Trophoblast cell (in vitro differentiated cells and primary cell): ENCODE measurements around the gene GJA1.
"Not testable (repeated sequence)": the region's sequence is repeated elsewhere in the genome, so short reads cannot be mapped to it uniquely, and the experiment has no call there.

Experiments used
- DNase-seq, 2 donors: peaks; one replicate each; pipeline ENCODE4 v3.0.0-alpha.2; 2016
- H2AFZ ChIP-seq: 2 replicates; pipeline ENCODE4 v1.6.1; 2013; ENCODE audit warnings: low read length, moderate library complexity, mild to moderate bottlenecking; ENCODE audit not compliant: insufficient read depth, poor library complexity
- H2AK5ac ChIP-seq: 2 replicates; pipeline ENCODE4 v1.6.1; 2013; ENCODE audit warnings: mild to moderate bottlenecking, low read length
- H2BK120ac ChIP-seq: 2 replicates; pipeline ENCODE4 v1.6.1; 2013; ENCODE audit warnings: low read length, mild to moderate bottlenecking, moderate library complexity; ENCODE audit not compliant: insufficient read depth, poor library complexity
- H2BK12ac ChIP-seq: 2 replicates; pipeline ENCODE4 v1.6.1; 2013; ENCODE audit warnings: mild to moderate bottlenecking, low read length, moderate library complexity
- H2BK5ac ChIP-seq: 2 replicates; pipeline ENCODE4 v1.6.1; 2013; ENCODE audit warnings: low read length, low read depth, moderate library complexity, mild to moderate bottlenecking; ENCODE audit not compliant: poor library complexity
- H3K14ac ChIP-seq: 2 replicates; pipeline ENCODE4 v1.6.1; 2013; ENCODE audit warnings: mild to moderate bottlenecking, low read length
- H3K18ac ChIP-seq: 2 replicates; pipeline ENCODE4 v1.6.1; 2013; ENCODE audit warnings: mild to moderate bottlenecking, low read length
- H3K23ac ChIP-seq: 2 replicates; pipeline ENCODE4 v1.6.1; 2013; ENCODE audit warnings: low read length
- H3K27ac ChIP-seq: 2 replicates; pipeline ENCODE4 v1.5.1; 2013; ENCODE audit warnings: low read depth, mild to moderate bottlenecking, inconsistent platforms, low read length, moderate library complexity
- H3K27me3 ChIP-seq: 2 replicates; pipeline ENCODE4 v1.6.1; 2013; ENCODE audit warnings: inconsistent platforms, mild to moderate bottlenecking, low read length, moderate library complexity; ENCODE audit not compliant: insufficient read depth
- H3K36me3 ChIP-seq, 2 experiments: 1 replicate in 1 of 2; 2 replicates in 1 of 2; pipeline ENCODE4 v1.6.1; 2013; ENCODE audit warnings: low read length in 2 of 2, mild to moderate bottlenecking in 2 of 2, moderate library complexity in 1 of 2; ENCODE audit not compliant: insufficient read depth in 2 of 2, control insufficient read depth in 1 of 2
- H3K4ac ChIP-seq: 2 replicates; pipeline ENCODE4 v1.6.1; 2013; ENCODE audit warnings: low read depth, mild to moderate bottlenecking, low read length, moderate library complexity
- H3K4me1 ChIP-seq, 2 experiments: 1 replicate in 1 of 2; 2 replicates in 1 of 2; pipeline ENCODE4 v1.6.1; 2013; ENCODE audit warnings: low read length in 2 of 2, mild to moderate bottlenecking in 2 of 2, moderate library complexity in 1 of 2; ENCODE audit not compliant: insufficient read depth in 2 of 2, control insufficient read depth in 1 of 2
- H3K4me2 ChIP-seq: 2 replicates; pipeline ENCODE4 v1.6.1; 2013; ENCODE audit warnings: inconsistent platforms, mild to moderate bottlenecking, low read length, moderate library complexity
- H3K4me3 ChIP-seq: 2 replicates; pipeline ENCODE4 v1.5.1; 2013; ENCODE audit warnings: mild to moderate bottlenecking, low read depth, low read length, inconsistent platforms
- H3K79me1 ChIP-seq: one replicate; pipeline ENCODE4 v1.6.1; 2013; ENCODE audit warnings: low read length
- H3K79me2 ChIP-seq: 2 replicates; pipeline ENCODE4 v1.6.1; 2013; ENCODE audit warnings: low read length, mild to moderate bottlenecking; ENCODE audit not compliant: control insufficient read depth, insufficient read depth, poor library complexity
- H3K9ac ChIP-seq: 2 replicates; pipeline ENCODE4 v1.6.1; 2013; ENCODE audit warnings: mild to moderate bottlenecking, low read length
- H3K9me3 ChIP-seq: 2 replicates; pipeline ENCODE4 v1.6.1; 2013; ENCODE audit warnings: low read depth, mild to moderate bottlenecking, control low read depth, inconsistent platforms, low read length; ENCODE audit not compliant: insufficient read depth
- H4K12ac ChIP-seq: 2 replicates; pipeline ENCODE4 v1.6.1; 2013; ENCODE audit warnings: low read depth, mild to moderate bottlenecking, low read length, moderate library complexity
- H4K8ac ChIP-seq: 2 replicates; pipeline ENCODE4 v1.6.1; 2013; ENCODE audit warnings: low read depth, mild to moderate bottlenecking, low read length, moderate library complexity
- H4K91ac ChIP-seq: one replicate; pipeline ENCODE4 v1.6.1; 2013; ENCODE audit warnings: low read depth, mild to moderate bottlenecking, low read length, moderate library complexity
- WGBS: extraction: QIAGEN DNeasy Blood & Tissue Kit; methylation state at CpG from one replicate; pipeline ENCODE4 v1.1.7; 2013; ENCODE audit warnings: missing lambda C conversion rate; ENCODE audit not compliant: insufficient read length, insufficient coverage; ENCODE audit errors: extremely low coverage; 5-methylcytosine and 5-hydroxymethylcytosine counted together

The GJA1 gene

DNA sequence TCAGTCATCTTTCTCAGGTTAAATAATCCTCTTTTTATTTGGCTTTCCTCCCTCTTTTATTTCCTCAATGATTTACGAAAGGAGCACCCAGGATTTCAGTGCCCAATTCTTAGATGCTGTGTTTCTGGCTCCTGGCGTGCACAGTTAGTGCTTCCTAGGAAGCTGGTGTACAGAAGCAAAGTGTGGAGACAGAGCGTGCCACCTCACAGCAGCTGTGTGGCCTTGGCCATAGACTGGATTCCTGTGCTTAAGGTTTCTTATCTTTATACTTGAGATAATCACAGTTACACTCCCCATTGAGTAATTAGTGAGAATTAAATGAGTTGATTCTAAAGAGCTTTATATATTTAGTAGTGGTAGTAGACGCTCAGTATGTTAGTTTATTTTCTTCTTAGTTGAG lies 39.7 kb upstream of the GJA1 start:
- Histone ChIP-seq H3K23ac (no peak overlapping the region), H4K12ac (no peak overlapping the region), H3K4me2 (no peak overlapping the region), H2AFZ (no peak overlapping the region), H2BK12ac (no peak overlapping the region), H3K4me1 (no peaks in the 10 kb centered on the region), H3K36me3 (no peaks in the 10 kb centered on the region), H3K9ac (no peak overlapping the region), H3K18ac (no peak overlapping the region), H3K79me2 (no peaks in the 10 kb centered on the region), H2BK120ac (no peak overlapping the region), H3K9me3 (no peaks in the 10 kb centered on the region), H3K14ac (no peak overlapping the region), H3K27me3 (no peaks in the 10 kb centered on the region), H3K4ac (no peak overlapping the region), H3K27ac (no peak overlapping the region), H2AK5ac (no peak overlapping the region), H4K91ac (no peak overlapping the region), H3K4me3 (no peak overlapping the region), H3K79me1 (no peaks in the 10 kb centered on the region), H2BK5ac (no peak overlapping the region), H4K8ac (no peak overlapping the region)
- no peak for DNase-seq
- WGBS, result no CpG with 5 or more reads among the region's 4 CpGs

DNA sequence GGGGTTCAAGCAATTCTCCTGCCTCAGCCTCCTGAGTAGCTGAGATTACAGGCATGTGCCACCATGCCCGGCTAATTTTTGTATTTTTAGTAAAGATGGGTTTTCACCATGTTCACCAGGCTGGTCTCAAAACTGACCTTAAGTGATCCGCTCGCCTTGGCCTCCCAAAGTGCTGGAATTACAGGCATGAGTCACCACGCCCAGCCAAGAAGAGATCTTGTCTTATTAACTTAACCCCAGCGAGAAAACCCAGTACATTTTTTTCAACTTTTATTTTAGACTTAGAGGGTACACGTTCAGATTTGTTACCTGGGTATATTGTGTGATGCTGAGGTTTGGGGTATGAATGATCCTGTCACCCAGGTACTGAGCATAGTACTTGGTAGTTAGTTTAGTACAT lies 38.3 kb upstream of the GJA1 start:
- H3K18ac ChIP-seq, H2BK12ac ChIP-seq, H3K9me3 ChIP-seq, H3K27me3 ChIP-seq, H3K23ac ChIP-seq, H3K4me2 ChIP-seq, H3K79me1 ChIP-seq, H3K14ac ChIP-seq, H2AFZ ChIP-seq, H4K12ac ChIP-seq, H2BK120ac ChIP-seq, H3K4me3 ChIP-seq, H4K91ac ChIP-seq, H4K8ac ChIP-seq, H3K36me3 ChIP-seq, H3K79me2 ChIP-seq, H3K4ac ChIP-seq, H2AK5ac ChIP-seq, H3K4me1 ChIP-seq, H2BK5ac ChIP-seq, H3K27ac ChIP-seq, H3K9ac ChIP-seq: not testable (repeated sequence)
- DNase-seq, result peak; percentile 11 to 34
- WGBS, result no CpG with 5 or more reads among the region's 6 CpGs

DNA sequence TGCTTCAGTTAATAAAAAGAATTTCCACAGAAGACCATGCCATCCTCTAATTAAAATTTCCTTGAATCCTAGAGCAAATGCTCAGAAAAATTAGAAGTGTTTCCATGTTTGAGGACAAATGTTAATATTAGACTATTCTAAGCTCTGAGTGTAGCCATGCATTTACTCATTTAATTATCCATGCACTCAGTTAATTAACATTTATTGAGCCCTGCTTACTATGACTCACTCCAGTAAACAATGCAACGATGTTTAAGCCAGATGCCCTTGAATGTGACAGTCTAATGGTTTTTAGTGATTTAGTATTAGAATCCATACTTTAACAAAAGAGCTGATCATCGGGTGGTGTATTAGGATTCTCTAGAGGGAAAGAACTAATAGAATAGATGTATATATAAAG lies 37.3 kb upstream of the GJA1 start:
- H3K4ac ChIP-seq, result no peak overlapping the region
- no peaks in the 10 kb centered on the region for H3K36me3 ChIP-seq
- no peaks in the 10 kb centered on the region for H3K79me2 ChIP-seq
- no peak overlapping the region for H3K4me3 ChIP-seq
- H2BK120ac ChIP-seq, result no peak overlapping the region
- no peak for DNase-seq
- WGBS, result no CpG with 5 or more reads among the region's 2 CpGs
- no peaks in the 10 kb centered on the region for H3K4me1 ChIP-seq
- no peak overlapping the region for H3K18ac ChIP-seq
- no peak overlapping the region for H3K4me2 ChIP-seq
- no peak overlapping the region for H2AK5ac ChIP-seq
- H4K8ac ChIP-seq, result no peak overlapping the region
- no peak overlapping the region for H3K27ac ChIP-seq
- H3K23ac ChIP-seq, result no peak overlapping the region
- H3K27me3 ChIP-seq, result no peaks in the 10 kb centered on the region
- H3K9me3 ChIP-seq, result no peaks in the 10 kb centered on the region
- no peak overlapping the region for H3K14ac ChIP-seq
- no peak overlapping the region for H4K91ac ChIP-seq
- H2BK12ac ChIP-seq, result no peak overlapping the region
- no peaks in the 10 kb centered on the region for H3K79me1 ChIP-seq
- H2BK5ac ChIP-seq, result no peak overlapping the region
- H4K12ac ChIP-seq, result no peak overlapping the region
- H2AFZ ChIP-seq, result no peak overlapping the region
- no peak overlapping the region for H3K9ac ChIP-seq

DNA sequence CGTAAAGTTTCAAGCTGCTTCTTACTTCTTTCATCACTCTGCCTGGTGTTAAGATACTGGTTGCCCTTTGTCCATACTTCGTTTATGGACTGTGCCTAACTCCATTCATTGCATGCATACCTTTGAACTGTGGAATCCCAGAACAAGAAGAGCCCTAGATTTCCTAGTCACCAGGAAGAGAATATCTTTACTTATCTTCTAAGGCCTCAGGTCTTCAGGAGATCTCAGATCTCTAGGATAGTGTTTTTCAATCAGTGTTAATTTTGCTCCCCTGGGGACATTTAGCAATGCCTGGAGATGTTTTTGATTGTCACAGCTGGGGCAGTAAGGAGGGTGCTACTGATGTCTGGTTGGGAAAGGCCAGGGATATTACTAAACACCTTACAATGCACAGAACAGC lies 35.5 kb upstream of the GJA1 start:
- Histone ChIP-seq H3K79me2 (no peaks in the 10 kb centered on the region), H3K9me3 (no peaks in the 10 kb centered on the region), H3K23ac (no peak overlapping the region), H3K27ac (no peak overlapping the region), H2BK120ac (no peak overlapping the region), H3K79me1 (no peaks in the 10 kb centered on the region), H3K14ac (no peak overlapping the region), H2BK12ac (no peak overlapping the region), H3K27me3 (no peaks in the 10 kb centered on the region), H4K8ac (no peak overlapping the region), H3K4me1 (no peaks in the 10 kb centered on the region), H3K36me3 (no peaks in the 10 kb centered on the region), H2BK5ac (no peak overlapping the region), H3K4ac (no peak overlapping the region), H2AK5ac (no peak overlapping the region), H3K9ac (no peak overlapping the region), H3K18ac (no peak overlapping the region), H4K12ac (no peak overlapping the region), H3K4me3 (no peak overlapping the region), H3K4me2 (no peak overlapping the region), H4K91ac (no peak overlapping the region), H2AFZ (no peak overlapping the region)
- DNase-seq, result peak; percentile 61 to 90
- no CpG with 5 or more reads among the region's 2 CpGs for WGBS
